ENCODE results near the gene TK2. TPM values are rescaled to one million over a fixed set of nuclear protein-coding genes. Genes with fewer than 3 reads are reported as not detected.

The TK2 gene
- total and polyA plus RNA-seq, 5 donors = 18.2 to 25.6 (median 24.4) TPM

GRCh38 chr16:66525396-66526180 is 24.3 kb downstream of the TK2 start:
- Histone ChIP-seq H3K27ac (ENCODE audit: low read length) (no peak overlapping the region), H3K9me3 (ENCODE audit: control insufficient read depth, low read length) (no peaks in the 10 kb centered on the region), H3K4me1 (ENCODE audit: control insufficient read depth, insufficient read depth, low read length) (peaks cover 14% of the 10 kb centered on the region), H3K4me3 (ENCODE audit: low read length) (no peak overlapping the region), H3K27me3 (ENCODE audit: control insufficient read depth, insufficient read depth) (no peaks in the 10 kb centered on the region)
- ATAC-seq (no peak), DNase-seq (no peak)
- intact Hi-C loops (cut with DNase I) = no loop called here
- WGBS = 83% methylated on average over 9 of the region's 9 CpGs

- Histone ChIP-seq H3K4me3 (ENCODE audit: low read length) (no peak overlapping the region), H3K27ac (ENCODE audit: low read length) (peak overlapping the region; percentile 28), H3K4me1 (ENCODE audit: control insufficient read depth, insufficient read depth, low read length) (peaks cover 20% of the 10 kb centered on the region), H3K9me3 (ENCODE audit: control insufficient read depth, low read length) (no peaks in the 10 kb centered on the region), H3K27me3 (ENCODE audit: control insufficient read depth, insufficient read depth) (no peaks in the 10 kb centered on the region)
- intact Hi-C loops (cut with DNase I) = no loop called here
- 70% methylated on average over 6 of the region's 6 CpGs for WGBS
- ATAC-seq (peak; percentile 16 to 34), DNase-seq (peak in 1 of 3 donors; percentile 66)
Measured at GRCh38 chr16:66524601-66525164, 25.2 kb downstream of the TK2 start.

- intact Hi-C loops (cut with DNase I) = no loop called here
Measured at GRCh38 chr16:66523861-66524354, 26.0 kb downstream of the TK2 start.

GRCh38 chr16:66522816-66523590 is 26.9 kb downstream of the TK2 start:
- H3K9me3 ChIP-seq (ENCODE audit: control insufficient read depth, low read length) = no peaks in the 10 kb centered on the region
- ATAC-seq (no peak), DNase-seq (no peak)
- intact Hi-C loops (cut with DNase I) = no loop called here
- 71% methylated on average over 11 of the region's 11 CpGs for WGBS
- no peak overlapping the region for H3K4me3 ChIP-seq (ENCODE audit: low read length)
- peaks cover 25% of the 10 kb centered on the region for H3K4me1 ChIP-seq (ENCODE audit: control insufficient read depth, insufficient read depth, low read length)
- H3K27ac ChIP-seq (ENCODE audit: low read length) = no peak overlapping the region
- no peaks in the 10 kb centered on the region for H3K27me3 ChIP-seq (ENCODE audit: control insufficient read depth, insufficient read depth)

More at GRCh38 chr16:66523861-66524354, 26.0 kb downstream of the TK2 start:
- Histone ChIP-seq H3K9me3 (ENCODE audit: control insufficient read depth, low read length) (no peaks in the 10 kb centered on the region), H3K27ac (ENCODE audit: low read length) (peak overlapping the region; percentile 3), H3K4me1 (ENCODE audit: control insufficient read depth, insufficient read depth, low read length) (peaks cover 23% of the 10 kb centered on the region), H3K27me3 (ENCODE audit: control insufficient read depth, insufficient read depth) (no peaks in the 10 kb centered on the region), H3K4me3 (ENCODE audit: low read length) (no peak overlapping the region)
- WGBS = 64% methylated on average over 9 of the region's 9 CpGs
- DNase-seq (no peak), ATAC-seq (no peak)

GRCh38 chr16:66521951-66522771 is 27.8 kb downstream of the TK2 start:
- DNase-seq (no peak), ATAC-seq (peak in 1 of 2 donors; percentile 3)
- Histone ChIP-seq H3K4me3 (ENCODE audit: low read length) (no peak overlapping the region), H3K27ac (ENCODE audit: low read length) (peak overlapping the region; percentile 20), H3K27me3 (ENCODE audit: control insufficient read depth, insufficient read depth) (no peaks in the 10 kb centered on the region), H3K4me1 (ENCODE audit: control insufficient read depth, insufficient read depth, low read length) (peaks cover 28% of the 10 kb centered on the region), H3K9me3 (ENCODE audit: control insufficient read depth, low read length) (no peaks in the 10 kb centered on the region)
- 81% methylated on average over 17 of the region's 17 CpGs for WGBS
- intact Hi-C loops (cut with DNase I) = no loop called here

- ATAC-seq (no peak), DNase-seq (no peak)
- Histone ChIP-seq H3K4me1 (ENCODE audit: control insufficient read depth, insufficient read depth, low read length) (peaks cover 33% of the 10 kb centered on the region), H3K27ac (ENCODE audit: low read length) (peak overlapping the region; percentile 10), H3K27me3 (ENCODE audit: control insufficient read depth, insufficient read depth) (no peaks in the 10 kb centered on the region), H3K9me3 (ENCODE audit: control insufficient read depth, low read length) (no peaks in the 10 kb centered on the region), H3K4me3 (ENCODE audit: low read length) (no peak overlapping the region)
- 84% methylated on average over 5 of the region's 5 CpGs for WGBS
- intact Hi-C loops (cut with DNase I) = no loop called here
Measured at GRCh38 chr16:66521252-66521713, 28.6 kb downstream of the TK2 start.

GRCh38 chr16:66520406-66521170 is 29.3 kb downstream of the TK2 start:
- WGBS = 58% methylated on average over 14 of the region's 14 CpGs
- Histone ChIP-seq H3K4me1 (ENCODE audit: control insufficient read depth, insufficient read depth, low read length) (peaks cover 37% of the 10 kb centered on the region), H3K27ac (ENCODE audit: low read length) (peak overlapping the region; percentile 79), H3K9me3 (ENCODE audit: control insufficient read depth, low read length) (no peaks in the 10 kb centered on the region), H3K27me3 (ENCODE audit: control insufficient read depth, insufficient read depth) (no peaks in the 10 kb centered on the region), H3K4me3 (ENCODE audit: low read length) (no peak overlapping the region)
- intact Hi-C loops (cut with DNase I) = no loop called here
- DNase-seq = peak; percentile 46 to 79 (median 78)
- ATAC-seq = no peak

GRCh38 chr16:66519482-66520373 is 30.2 kb downstream of the TK2 start:
- no peaks in the 10 kb centered on the region for H3K27me3 ChIP-seq (ENCODE audit: control insufficient read depth, insufficient read depth)
- no peak for DNase-seq
- no peaks in the 10 kb centered on the region for H3K9me3 ChIP-seq (ENCODE audit: control insufficient read depth, low read length)
- 75% methylated on average over 11 of the region's 11 CpGs for WGBS
- no peak for ATAC-seq
- no peak overlapping the region for H3K4me3 ChIP-seq (ENCODE audit: low read length)
- intact Hi-C loops (cut with DNase I) = no loop called here
- H3K4me1 ChIP-seq (ENCODE audit: control insufficient read depth, insufficient read depth, low read length) = peaks cover 40% of the 10 kb centered on the region
- peak overlapping the region; percentile 79 for H3K27ac ChIP-seq (ENCODE audit: low read length)

- no peaks in the 10 kb centered on the region for H3K27me3 ChIP-seq (ENCODE audit: control insufficient read depth, insufficient read depth)
- peak overlapping the region; percentile 100 for H3K27ac ChIP-seq (ENCODE audit: low read length)
- no peak overlapping the region for H3K4me3 ChIP-seq (ENCODE audit: low read length)
- ATAC-seq = peak in 1 of 2 donors; percentile 0
- peaks cover 37% of the 10 kb centered on the region for H3K4me1 ChIP-seq (ENCODE audit: control insufficient read depth, insufficient read depth, low read length)
- WGBS = 61% methylated on average over 8 of the region's 8 CpGs
- DNase-seq = peak; percentile 49 to 80 (median 69)
- intact Hi-C loops (cut with DNase I) = no loop called here
- no peaks in the 10 kb centered on the region for H3K9me3 ChIP-seq (ENCODE audit: control insufficient read depth, low read length)
Measured at GRCh38 chr16:66517586-66518263, 32.2 kb downstream of the TK2 start.

Data from right cardiac atrium (tissue), 5 donors.